OCI-LY1 (cell line): Measurements from ENCODE around the gene SDK1.

Source experiments
- H2AFZ ChIP-seq: fragments of 200-600 bp; sonication (generic), shearing (Covaris generic); 2 replicates; pipeline ENCODE4 v1.6.0; 2014; ENCODE audit warnings: antibody characterized with exemption, mild to moderate bottlenecking, low read length
- H3F3A ChIP-seq: fragments of 200-600 bp; sonication (generic), shearing (Covaris generic); 2 replicates; pipeline ENCODE4 v1.6.0; 2014; ENCODE audit warnings: mild to moderate bottlenecking, antibody characterized with exemption, low read length, moderate library complexity; ENCODE audit not compliant: insufficient read depth
- H3K27ac ChIP-seq: fragments of 200-600 bp; sonication (generic); 2 replicates; pipeline ENCODE4 v1.5.1; 2014; ENCODE audit warnings: low read length, mixed run types, mild to moderate bottlenecking, low read depth; ENCODE audit not compliant: poor library complexity, severe bottlenecking
- H3K27me3 ChIP-seq: fragments of 200-600 bp; sonication (generic); 2 replicates; pipeline ENCODE4 v1.6.0; 2014; ENCODE audit warnings: antibody characterized with exemption, mild to moderate bottlenecking, low read length, moderate library complexity; ENCODE audit not compliant: insufficient read depth
- H3K36me3 ChIP-seq: fragments of 200-600 bp; sonication (generic); 2 replicates; pipeline ENCODE4 v1.6.1; 2014; ENCODE audit warnings: mild to moderate bottlenecking, antibody characterized with exemption, low read length, moderate library complexity, mixed read lengths; ENCODE audit not compliant: insufficient read depth
- H3K4me1 ChIP-seq: fragments of 200-600 bp; sonication (generic); 2 replicates; pipeline ENCODE4 v1.5.1; 2014; ENCODE audit warnings: mild to moderate bottlenecking, low read length, moderate library complexity; ENCODE audit not compliant: insufficient read depth, severe bottlenecking
- H3K4me2 ChIP-seq: fragments of 200-600 bp; sonication (generic), shearing (Covaris generic); 2 replicates; pipeline ENCODE4 v1.6.1; 2014; ENCODE audit warnings: low read length
- H3K4me3 ChIP-seq: fragments of 200-600 bp; sonication (generic); 2 replicates; pipeline ENCODE4 v1.5.1; 2014; ENCODE audit warnings: low read length, low read depth, mild to moderate bottlenecking, mixed read lengths; ENCODE audit not compliant: poor library complexity, severe bottlenecking
- H3K79me2 ChIP-seq: fragments of 200-600 bp; shearing (Covaris generic); 2 replicates; pipeline ENCODE4 v1.6.1; 2016; ENCODE audit warnings: mixed run types, low read length, mixed read lengths; ENCODE audit not compliant: insufficient read depth
- H3K9ac ChIP-seq: fragments of 200-600 bp; sonication (generic), shearing (Covaris generic); 2 replicates; pipeline ENCODE4 v1.6.1; 2014; ENCODE audit warnings: mild to moderate bottlenecking, low read length, mixed read lengths
- H3K9me2 ChIP-seq: fragments of 200-600 bp; sonication (generic), shearing (Covaris generic); 2 replicates; pipeline ENCODE4 v1.6.1; 2014; ENCODE audit warnings: low read depth, mild to moderate bottlenecking, low read length, mixed read lengths
- H3K9me3 ChIP-seq: fragments of 200-600 bp; shearing (Covaris generic); 2 replicates; pipeline ENCODE4 v1.6.1; 2014; ENCODE audit warnings: low read length, mixed read lengths
- H4K20me1 ChIP-seq: fragments of 200-600 bp; sonication (generic), shearing (Covaris generic); 2 replicates; pipeline ENCODE4 v1.6.0; 2016; ENCODE audit warnings: mild to moderate bottlenecking, low read length; ENCODE audit not compliant: insufficient read depth
- EZH2 ChIP-seq: fragments of 200-600 bp; sonication (generic), shearing (Covaris generic); IDR thresholded peaks from 2 replicates; pipeline ENCODE4 v1.8.0; 2017; ENCODE audit warnings: borderline replicate concordance, mixed run types, mild to moderate bottlenecking, antibody characterized with exemption, low read length, moderate library complexity, mixed read lengths
- TF ChIP-seq, protein P1 (sequence below): fragments of 200-600 bp; sonication (generic), shearing (Covaris generic); IDR thresholded peaks from 2 replicates; pipeline ENCODE4 v1.5.1; 2017; ENCODE audit warnings: mild to moderate bottlenecking, antibody characterized with exemption, low read length, moderate library complexity, mixed read lengths

SDK1 gene

DNA sequence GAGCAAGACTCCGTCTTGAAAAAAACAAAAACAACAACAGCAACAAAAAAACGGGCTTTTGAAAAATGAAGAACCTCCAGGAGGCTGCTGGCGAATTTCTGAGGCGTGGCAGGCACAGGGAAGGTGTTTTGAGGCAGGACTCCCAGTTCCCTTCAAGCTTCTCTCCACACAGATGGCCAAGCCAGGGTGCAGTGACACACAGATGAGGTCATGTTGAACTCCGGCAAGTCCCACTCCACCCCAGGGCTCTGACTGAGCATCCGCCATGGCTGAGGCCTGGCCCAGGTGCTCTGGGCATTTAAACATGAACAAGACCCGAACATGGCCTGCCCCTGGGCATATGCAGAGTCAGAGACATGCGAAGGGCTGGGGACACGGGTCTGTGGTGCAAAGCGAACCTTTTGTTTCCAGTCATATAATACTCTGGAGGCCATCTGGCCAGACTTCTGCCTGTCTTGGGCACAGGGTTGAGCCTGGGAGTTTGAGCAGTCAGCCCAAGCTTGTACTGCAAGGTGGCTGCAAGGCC is 866.4 kb downstream of the SDK1 start:
- Histone ChIP-seq H3K4me1 (no peaks in the 10 kb centered on the region), H3K4me3 (no peak overlapping the region), H3F3A (no peaks in the 10 kb centered on the region), H3K9me2 (no peaks in the 10 kb centered on the region), H3K9ac (no peak overlapping the region), H3K27me3 (no peaks in the 10 kb centered on the region), H3K27ac (no peak overlapping the region), H3K4me2 (no peak overlapping the region), H2AFZ (no peak overlapping the region), H3K79me2 (no peaks in the 10 kb centered on the region), H3K36me3 (no peaks in the 10 kb centered on the region), H3K9me3 (no peaks in the 10 kb centered on the region), H4K20me1 (no peaks in the 10 kb centered on the region)
- TF ChIP-seq, protein P1, sequence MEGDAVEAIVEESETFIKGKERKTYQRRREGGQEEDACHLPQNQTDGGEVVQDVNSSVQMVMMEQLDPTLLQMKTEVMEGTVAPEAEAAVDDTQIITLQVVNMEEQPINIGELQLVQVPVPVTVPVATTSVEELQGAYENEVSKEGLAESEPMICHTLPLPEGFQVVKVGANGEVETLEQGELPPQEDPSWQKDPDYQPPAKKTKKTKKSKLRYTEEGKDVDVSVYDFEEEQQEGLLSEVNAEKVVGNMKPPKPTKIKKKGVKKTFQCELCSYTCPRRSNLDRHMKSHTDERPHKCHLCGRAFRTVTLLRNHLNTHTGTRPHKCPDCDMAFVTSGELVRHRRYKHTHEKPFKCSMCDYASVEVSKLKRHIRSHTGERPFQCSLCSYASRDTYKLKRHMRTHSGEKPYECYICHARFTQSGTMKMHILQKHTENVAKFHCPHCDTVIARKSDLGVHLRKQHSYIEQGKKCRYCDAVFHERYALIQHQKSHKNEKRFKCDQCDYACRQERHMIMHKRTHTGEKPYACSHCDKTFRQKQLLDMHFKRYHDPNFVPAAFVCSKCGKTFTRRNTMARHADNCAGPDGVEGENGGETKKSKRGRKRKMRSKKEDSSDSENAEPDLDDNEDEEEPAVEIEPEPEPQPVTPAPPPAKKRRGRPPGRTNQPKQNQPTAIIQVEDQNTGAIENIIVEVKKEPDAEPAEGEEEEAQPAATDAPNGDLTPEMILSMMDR = no peak
- no peak for TF ChIP-seq EZH2

DNA sequence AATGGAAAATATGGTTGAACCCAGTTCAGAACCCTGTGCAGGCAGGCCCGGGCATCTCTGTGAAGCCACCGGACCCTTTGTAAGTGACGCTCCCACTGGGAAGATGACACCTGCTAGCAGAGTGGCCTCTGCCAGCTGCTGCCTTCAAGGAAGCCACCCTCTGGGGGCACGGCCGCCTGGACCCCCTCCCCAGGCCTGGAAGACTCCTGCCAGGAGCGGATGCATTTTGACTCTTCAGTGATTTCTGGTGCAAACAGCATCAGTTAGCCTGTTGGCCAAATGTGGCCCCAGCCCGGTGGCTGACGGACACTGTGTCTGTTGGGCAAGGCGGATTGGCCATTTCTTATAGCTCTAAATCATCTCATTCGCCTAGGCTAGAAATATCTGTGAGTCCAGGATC is 867.0 kb downstream of the SDK1 start:
- Histone ChIP-seq H3K79me2 (no peaks in the 10 kb centered on the region), H4K20me1 (no peaks in the 10 kb centered on the region), H3K36me3 (no peaks in the 10 kb centered on the region), H3K27me3 (no peaks in the 10 kb centered on the region), H3K4me1 (no peaks in the 10 kb centered on the region), H3K4me2 (no peak overlapping the region), H3K4me3 (no peak overlapping the region), H3K9me2 (no peaks in the 10 kb centered on the region), H3K27ac (no peak overlapping the region), H3K9ac (no peak overlapping the region), H2AFZ (no peak overlapping the region), H3K9me3 (no peaks in the 10 kb centered on the region), H3F3A (no peaks in the 10 kb centered on the region)
- TF ChIP-seq EZH2 = no peak
- TF ChIP-seq, protein P1 = no peak

DNA sequence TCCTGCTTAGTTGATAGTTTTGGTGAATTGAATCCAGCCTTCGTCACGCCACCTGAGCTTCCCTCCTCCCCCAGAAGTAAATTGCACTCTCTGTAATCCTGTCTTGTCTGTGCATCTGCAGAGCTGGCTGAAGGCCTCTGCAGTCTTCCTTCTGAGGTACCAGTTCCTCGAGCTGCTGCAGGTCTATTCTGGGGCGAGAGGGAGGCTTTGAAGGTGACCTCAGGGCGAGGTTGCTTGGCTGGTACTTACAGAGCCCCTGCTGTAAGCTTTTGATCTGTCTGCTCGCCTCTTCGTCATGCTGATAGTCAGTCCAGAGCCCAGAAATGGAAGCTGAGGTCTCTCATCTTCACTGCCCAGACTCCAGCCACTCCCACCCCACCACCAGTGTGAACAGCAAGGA is 867.5 kb downstream of the SDK1 start:
- no peak overlapping the region for H3K4me3 ChIP-seq
- H3K27me3 ChIP-seq = no peaks in the 10 kb centered on the region
- no peaks in the 10 kb centered on the region for H3K9me2 ChIP-seq
- H3K79me2 ChIP-seq = no peaks in the 10 kb centered on the region
- no peak overlapping the region for H3K9ac ChIP-seq
- H3K4me1 ChIP-seq = no peaks in the 10 kb centered on the region
- no peaks in the 10 kb centered on the region for H3F3A ChIP-seq
- no peak overlapping the region for H2AFZ ChIP-seq
- H4K20me1 ChIP-seq = no peaks in the 10 kb centered on the region
- TF ChIP-seq, protein P1 = no peak
- no peak for TF ChIP-seq EZH2
- H3K27ac ChIP-seq = no peak overlapping the region
- no peak overlapping the region for H3K4me2 ChIP-seq
- H3K9me3 ChIP-seq = no peaks in the 10 kb centered on the region
- H3K36me3 ChIP-seq = no peaks in the 10 kb centered on the region
